OCI-LY1 (cell line): ENCODE measurements around the gene UBB.

ENCODE experiments used
- H2AFZ ChIP-seq: fragments of 200-600 bp; sonication (generic), shearing (Covaris generic); 2 replicates; pipeline ENCODE4 v1.6.0; 2014; ENCODE audit warnings: antibody characterized with exemption, mild to moderate bottlenecking, low read length
- H3F3A ChIP-seq: fragments of 200-600 bp; sonication (generic), shearing (Covaris generic); 2 replicates; pipeline ENCODE4 v1.6.0; 2014; ENCODE audit warnings: mild to moderate bottlenecking, antibody characterized with exemption, low read length, moderate library complexity; ENCODE audit not compliant: insufficient read depth
- H3K27ac ChIP-seq: fragments of 200-600 bp; sonication (generic); 2 replicates; pipeline ENCODE4 v1.5.1; 2014; ENCODE audit warnings: low read length, mixed run types, mild to moderate bottlenecking, low read depth; ENCODE audit not compliant: poor library complexity, severe bottlenecking
- H3K27me3 ChIP-seq: fragments of 200-600 bp; sonication (generic); 2 replicates; pipeline ENCODE4 v1.6.0; 2014; ENCODE audit warnings: antibody characterized with exemption, mild to moderate bottlenecking, low read length, moderate library complexity; ENCODE audit not compliant: insufficient read depth
- H3K36me3 ChIP-seq: fragments of 200-600 bp; sonication (generic); 2 replicates; pipeline ENCODE4 v1.6.1; 2014; ENCODE audit warnings: mild to moderate bottlenecking, antibody characterized with exemption, low read length, moderate library complexity, mixed read lengths; ENCODE audit not compliant: insufficient read depth
- H3K4me1 ChIP-seq: fragments of 200-600 bp; sonication (generic); 2 replicates; pipeline ENCODE4 v1.5.1; 2014; ENCODE audit warnings: mild to moderate bottlenecking, low read length, moderate library complexity; ENCODE audit not compliant: insufficient read depth, severe bottlenecking
- H3K4me2 ChIP-seq: fragments of 200-600 bp; sonication (generic), shearing (Covaris generic); 2 replicates; pipeline ENCODE4 v1.6.1; 2014; ENCODE audit warnings: low read length
- H3K4me3 ChIP-seq: fragments of 200-600 bp; sonication (generic); 2 replicates; pipeline ENCODE4 v1.5.1; 2014; ENCODE audit warnings: low read length, low read depth, mild to moderate bottlenecking, mixed read lengths; ENCODE audit not compliant: poor library complexity, severe bottlenecking
- H3K79me2 ChIP-seq: fragments of 200-600 bp; shearing (Covaris generic); 2 replicates; pipeline ENCODE4 v1.6.1; 2016; ENCODE audit warnings: mixed run types, low read length, mixed read lengths; ENCODE audit not compliant: insufficient read depth
- H3K9ac ChIP-seq: fragments of 200-600 bp; sonication (generic), shearing (Covaris generic); 2 replicates; pipeline ENCODE4 v1.6.1; 2014; ENCODE audit warnings: mild to moderate bottlenecking, low read length, mixed read lengths
- H3K9me2 ChIP-seq: fragments of 200-600 bp; sonication (generic), shearing (Covaris generic); 2 replicates; pipeline ENCODE4 v1.6.1; 2014; ENCODE audit warnings: low read depth, mild to moderate bottlenecking, low read length, mixed read lengths
- H3K9me3 ChIP-seq: fragments of 200-600 bp; shearing (Covaris generic); 2 replicates; pipeline ENCODE4 v1.6.1; 2014; ENCODE audit warnings: low read length, mixed read lengths
- H4K20me1 ChIP-seq: fragments of 200-600 bp; sonication (generic), shearing (Covaris generic); 2 replicates; pipeline ENCODE4 v1.6.0; 2016; ENCODE audit warnings: mild to moderate bottlenecking, low read length; ENCODE audit not compliant: insufficient read depth
- CTCF ChIP-seq: fragments of 200-600 bp; sonication (generic), shearing (Covaris generic); IDR thresholded peaks from 2 replicates; pipeline ENCODE4 v1.5.1; 2017; ENCODE audit warnings: mild to moderate bottlenecking, antibody characterized with exemption, low read length, moderate library complexity, mixed read lengths
- EZH2 ChIP-seq: fragments of 200-600 bp; sonication (generic), shearing (Covaris generic); IDR thresholded peaks from 2 replicates; pipeline ENCODE4 v1.8.0; 2017; ENCODE audit warnings: borderline replicate concordance, mixed run types, mild to moderate bottlenecking, antibody characterized with exemption, low read length, moderate library complexity, mixed read lengths

Gene UBB

GRCh38 chr17:16345565-16345964 is 35.3 kb upstream of the UBB start:
- Histone ChIP-seq H3K27ac (no peak overlapping the region), H3K27me3 (no peaks in the 10 kb centered on the region), H3K4me3 (no peak overlapping the region), H3K9me3 (no peaks in the 10 kb centered on the region), H3K9ac (no peak overlapping the region), H3K36me3 (peaks cover 68% of the 10 kb centered on the region), H3K4me1 (peaks cover 21% of the 10 kb centered on the region), H3K79me2 (peaks cover 9% of the 10 kb centered on the region; the same call in 1 of the 2 replicates), H2AFZ (no peak overlapping the region), H3F3A (peaks cover 8% of the 10 kb centered on the region; the same call in 1 of the 2 replicates), H3K9me2 (no peaks in the 10 kb centered on the region), H3K4me2 (no peak overlapping the region), H4K20me1 (no peaks in the 10 kb centered on the region)
- TF ChIP-seq EZH2 (no peak), CTCF (no peak)

- Histone ChIP-seq H4K20me1 (no peaks in the 10 kb centered on the region), H3K9me3 (no peaks in the 10 kb centered on the region), H3K27me3 (no peaks in the 10 kb centered on the region), H3K36me3 (peaks cover 72% of the 10 kb centered on the region), H3K4me2 (no peak overlapping the region), H3K4me3 (no peak overlapping the region), H3K4me1 (peaks cover 33% of the 10 kb centered on the region), H3K79me2 (peaks cover 21% of the 10 kb centered on the region), H3F3A (0 out of 2 replicates have a peak, but pooled peaks cover 8% of the 10 kb centered on the region), H3K9me2 (no peaks in the 10 kb centered on the region), H3K27ac (no peak overlapping the region), H3K9ac (no peak overlapping the region), H2AFZ (no peak overlapping the region)
- TF ChIP-seq EZH2 (no peak), CTCF (no peak)
Measured at GRCh38 chr17:16346721-16347271, 34.1 kb upstream of the UBB start.

GRCh38 chr17:16348586-16348985 is 32.3 kb upstream of the UBB start:
- Histone ChIP-seq H3K4me2 (no peak overlapping the region), H3K79me2 (peaks cover 32% of the 10 kb centered on the region), H3K9ac (no peak overlapping the region; the same call in 1 of the 2 replicates), H4K20me1 (no peaks in the 10 kb centered on the region), H3K27ac (peak overlapping the region; percentile 91), H3K4me3 (no peak overlapping the region), H3K36me3 (peaks cover 58% of the 10 kb centered on the region), H2AFZ (no peak overlapping the region), H3K4me1 (peaks cover 35% of the 10 kb centered on the region), H3K9me3 (no peaks in the 10 kb centered on the region), H3K9me2 (no peaks in the 10 kb centered on the region), H3F3A (0 out of 2 replicates have a peak, but pooled peaks cover 8% of the 10 kb centered on the region), H3K27me3 (no peaks in the 10 kb centered on the region)
- TF ChIP-seq CTCF (no peak), EZH2 (no peak)
